OCI-LY1 (cell line): Measurements from ENCODE around the gene TBC1D14.

ENCODE experiments used
- CTCF ChIP-seq: fragments of 200-600 bp; sonication (generic), shearing (Covaris generic); IDR thresholded peaks from 2 replicates; pipeline ENCODE4 v1.5.1; 2017; ENCODE audit warnings: mild to moderate bottlenecking, antibody characterized with exemption, low read length, moderate library complexity, mixed read lengths
- EZH2 ChIP-seq: fragments of 200-600 bp; sonication (generic), shearing (Covaris generic); IDR thresholded peaks from 2 replicates; pipeline ENCODE4 v1.8.0; 2017; ENCODE audit warnings: borderline replicate concordance, mixed run types, mild to moderate bottlenecking, antibody characterized with exemption, low read length, moderate library complexity, mixed read lengths

DNA sequence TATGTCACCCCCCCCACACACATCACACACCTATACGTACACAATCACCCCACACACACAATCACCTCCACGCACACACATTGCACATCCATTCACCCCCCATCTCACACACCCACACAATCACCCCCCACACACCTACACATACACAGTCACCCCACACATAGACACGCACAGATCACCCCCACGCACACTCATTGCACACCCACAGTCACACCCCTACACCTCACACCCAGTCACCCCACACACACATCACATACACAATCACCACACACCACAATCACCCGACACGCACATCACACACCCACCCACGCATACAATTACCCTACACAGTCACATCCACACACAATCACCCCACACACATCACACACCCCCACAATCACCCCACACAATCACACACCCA is 117.7 kb downstream of the TBC1D14 start:
- no peak for TF ChIP-seq CTCF
- no peak for TF ChIP-seq EZH2
